HG03457 (cell line): ENCODE data around the gene ANKFN1.
"Not testable (repeated sequence)": the region's sequence is repeated elsewhere in the genome, so short reads cannot be mapped to it uniquely, and the experiment has no call there.

Experiments
- ATAC-seq: cut with Tn5 transposase; IDR thresholded peaks from one replicate; pipeline ENCODE4 v1.9.1; 2021; ENCODE audit warnings: moderate number of reproducible peaks; ENCODE audit not compliant: unreplicated experiment

The ANKFN1 gene

DNA sequence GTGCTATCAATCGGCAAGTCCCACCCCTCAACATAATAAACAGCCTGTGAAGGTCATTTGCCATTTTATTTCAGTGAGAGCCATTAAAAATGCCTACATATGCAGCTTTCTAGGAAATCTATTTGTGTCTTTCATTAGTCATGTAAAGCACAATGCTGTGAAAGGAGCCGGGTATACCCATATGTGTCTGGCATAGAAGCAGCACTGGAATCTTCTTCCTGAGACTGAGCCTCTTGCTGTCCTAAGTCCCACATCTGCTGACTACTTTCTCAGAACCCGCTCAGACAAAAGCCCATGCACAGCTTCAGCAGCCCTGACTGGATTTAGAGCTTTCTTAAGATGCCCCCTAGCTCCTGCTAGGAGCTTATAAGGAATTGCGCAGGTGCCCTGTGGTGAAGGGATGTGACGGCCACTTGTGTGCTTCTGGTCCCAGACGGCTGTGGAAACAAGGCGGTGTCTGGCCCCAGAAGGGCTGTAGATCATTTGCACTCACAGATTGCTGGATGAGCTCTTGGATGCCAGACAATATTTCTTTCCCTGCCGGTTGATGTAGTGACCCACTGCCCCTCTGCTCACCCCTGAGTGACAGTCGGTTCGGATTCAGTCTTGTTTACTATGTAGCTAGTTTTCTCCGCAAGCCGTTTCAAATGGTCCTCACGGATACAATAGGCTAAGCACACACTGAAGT, 172.2 kb downstream of the ANKFN1 start:
- ATAC-seq: no peak

DNA sequence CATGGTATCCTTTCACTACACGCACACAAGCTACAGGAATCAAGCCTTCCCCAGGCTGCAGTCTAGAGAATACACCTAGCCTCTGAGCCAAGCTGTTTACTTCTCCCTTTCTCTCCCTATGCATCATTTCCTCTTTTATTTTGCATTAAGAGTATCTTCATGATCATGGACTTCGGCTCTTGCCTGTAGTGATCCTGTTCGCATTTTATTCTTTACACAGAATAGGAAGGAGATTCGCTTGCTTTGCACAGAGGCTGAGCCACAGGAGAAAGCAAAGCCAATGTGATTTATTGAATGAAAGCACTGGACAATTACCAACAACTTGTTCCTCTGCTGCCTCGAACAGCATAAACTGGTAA, 172.7 kb downstream of the ANKFN1 start:
- no peak for ATAC-seq

GRCh38 chr17:56347639-56348038, 194.4 kb downstream of the ANKFN1 start:
- ATAC-seq: no peak

DNA sequence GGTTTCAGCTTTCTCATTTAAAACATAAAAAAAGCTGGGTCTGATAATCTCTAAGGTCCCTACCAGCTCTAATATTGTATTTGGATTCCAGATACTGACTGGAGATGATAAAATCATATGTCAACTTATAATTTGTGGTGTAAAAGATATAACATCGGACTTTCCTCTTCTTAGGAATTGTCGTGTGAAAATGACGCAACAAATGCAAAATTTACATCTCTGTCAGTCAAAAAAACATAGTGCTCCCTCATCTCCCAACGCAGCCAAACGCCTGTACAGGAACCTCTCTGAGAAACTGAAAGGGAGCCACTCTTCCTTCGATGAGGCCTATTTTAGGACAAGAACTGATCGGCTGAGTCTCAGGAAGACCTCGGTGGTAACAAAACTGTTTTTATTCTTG, 197.3 kb downstream of the ANKFN1 start:
- ATAC-seq: no peak

DNA sequence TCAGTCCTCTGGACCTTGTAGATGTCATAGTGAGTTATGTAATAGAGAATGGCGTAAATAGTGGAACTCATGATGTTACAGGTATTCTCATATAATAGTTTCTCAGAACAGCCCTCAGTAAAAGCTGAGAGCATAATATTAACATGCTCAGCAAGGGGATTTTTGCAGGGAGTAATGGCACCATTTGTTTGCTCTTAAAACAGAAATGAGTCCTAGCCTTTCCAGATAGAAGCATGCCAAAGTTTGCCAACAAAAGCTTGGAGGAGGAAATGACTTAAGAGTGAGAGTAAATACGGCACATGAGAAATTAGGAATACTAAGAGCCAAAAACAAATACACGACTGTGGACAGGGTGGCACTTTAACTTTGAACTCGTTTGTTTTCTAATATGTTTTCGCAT, 198.4 kb downstream of the ANKFN1 start:
- no peak for ATAC-seq

DNA sequence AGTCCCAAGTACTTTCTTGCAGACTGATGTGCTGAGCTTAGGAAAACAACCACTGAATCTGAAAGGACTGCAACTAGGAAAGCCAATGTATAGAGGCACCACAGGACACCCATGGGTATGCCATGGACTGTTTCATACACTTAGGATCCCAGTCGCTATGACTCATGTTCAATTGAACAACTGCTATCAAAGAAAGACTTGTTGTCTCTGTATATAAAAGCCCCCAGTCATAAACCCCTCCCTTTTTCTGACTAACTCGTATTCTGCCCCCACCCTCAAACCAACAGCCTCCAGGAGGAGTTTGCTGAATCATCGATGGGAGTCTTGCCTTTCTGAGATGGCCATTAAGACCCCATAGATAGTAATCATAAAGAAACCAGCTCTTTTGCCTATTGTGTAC, 205.4 kb downstream of the ANKFN1 start:
- ATAC-seq: no peak

DNA sequence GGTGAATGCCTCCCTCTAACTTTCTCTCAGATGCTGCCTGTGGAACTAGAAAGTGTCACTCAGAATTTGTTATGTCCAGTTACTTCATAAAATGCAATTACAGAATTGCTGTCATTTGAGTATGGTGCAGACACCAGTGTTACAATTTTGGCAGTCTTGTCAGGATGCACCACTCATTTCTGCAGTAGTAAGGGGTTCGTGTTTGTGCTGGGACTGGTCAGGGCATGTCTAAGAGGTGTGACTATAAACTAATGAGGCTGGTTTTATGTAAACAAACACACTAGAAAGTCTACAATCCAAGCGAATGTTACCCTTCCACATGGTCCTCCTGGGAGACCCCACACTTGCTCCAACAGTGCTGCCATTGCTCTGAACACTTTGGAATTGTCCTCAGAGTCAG, 206.2 kb downstream of the ANKFN1 start:
- ATAC-seq: no peak

DNA sequence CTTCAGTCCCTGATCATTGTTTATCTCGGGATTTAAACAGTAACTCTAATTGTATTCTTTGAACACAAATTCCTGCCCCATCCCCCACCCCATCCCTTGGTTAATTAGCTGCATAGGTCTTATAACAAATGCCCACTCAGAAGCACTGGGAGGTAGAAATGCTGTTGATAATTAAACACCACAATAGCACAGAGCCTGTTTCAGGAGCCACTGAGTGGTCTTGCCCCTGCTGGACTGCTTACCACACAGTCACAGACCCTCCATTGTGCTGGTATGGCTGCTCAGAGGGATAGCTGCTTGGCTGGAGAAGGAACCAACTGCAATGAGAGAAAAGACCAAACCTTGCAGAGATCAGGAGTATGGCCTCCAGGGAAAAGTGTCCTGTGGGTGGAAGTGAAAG, 214.1 kb downstream of the ANKFN1 start:
- ATAC-seq: no peak

GRCh38 chr17:56373981-56374833, 220.9 kb downstream of the ANKFN1 start:
- no peak for ATAC-seq

- no peak for ATAC-seq
These were observed 236.1 kb downstream of the ANKFN1 start for GRCh38 chr17:56389356-56389755.

- no peak for ATAC-seq
These were observed 239.0 kb downstream of the ANKFN1 start for GRCh38 chr17:56392321-56392720.

GRCh38 chr17:56393156-56393555, 239.9 kb downstream of the ANKFN1 start:
- no peak for ATAC-seq

DNA sequence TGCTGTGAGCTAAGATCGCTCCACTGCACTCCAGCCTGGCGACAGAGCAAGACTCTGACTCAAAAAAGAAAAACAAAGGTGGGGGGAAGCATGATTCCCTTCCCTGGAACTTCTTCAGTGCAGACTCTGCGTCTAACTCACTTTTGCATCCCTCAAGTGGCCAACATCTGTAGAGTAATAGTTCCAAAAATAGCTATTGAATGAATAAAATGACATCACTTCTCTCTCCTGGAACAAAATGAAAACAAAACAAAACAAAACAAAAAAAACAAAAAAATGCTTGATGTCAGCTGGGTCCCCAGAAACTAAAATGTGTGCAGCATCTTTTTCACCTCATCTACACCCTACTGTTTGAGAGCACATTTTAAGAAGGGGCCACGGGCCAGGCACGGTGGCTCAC, 242.5 kb downstream of the ANKFN1 start:
- no peak for ATAC-seq

DNA sequence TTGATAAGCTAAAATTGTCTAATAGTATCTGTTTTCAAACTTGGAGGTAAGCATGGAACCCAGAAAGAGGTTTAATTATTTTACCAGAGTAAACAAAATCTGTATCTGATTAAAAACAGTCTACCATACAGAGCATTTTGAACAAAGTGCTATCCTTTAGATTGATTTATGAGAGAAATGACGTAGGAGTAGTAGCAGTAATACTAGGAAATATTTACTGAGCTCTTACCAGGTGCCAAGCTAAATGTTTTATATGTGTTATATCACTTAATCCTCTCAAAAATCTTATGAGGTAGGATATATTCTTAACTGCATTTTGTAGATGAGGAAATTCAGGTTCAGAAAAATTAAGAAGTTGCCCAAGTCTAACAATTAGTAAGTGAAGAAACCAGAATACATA, 253.8 kb downstream of the ANKFN1 start:
- ATAC-seq: no peak

GRCh38 chr17:56412356-56412755, 259.1 kb downstream of the ANKFN1 start:
- ATAC-seq: not testable (repeated sequence)

GRCh38 chr17:56416682-56417351, 263.5 kb downstream of the ANKFN1 start:
- ATAC-seq: no peak

GRCh38 chr17:56424005-56424404, 270.7 kb downstream of the ANKFN1 start:
- no peak for ATAC-seq

DNA sequence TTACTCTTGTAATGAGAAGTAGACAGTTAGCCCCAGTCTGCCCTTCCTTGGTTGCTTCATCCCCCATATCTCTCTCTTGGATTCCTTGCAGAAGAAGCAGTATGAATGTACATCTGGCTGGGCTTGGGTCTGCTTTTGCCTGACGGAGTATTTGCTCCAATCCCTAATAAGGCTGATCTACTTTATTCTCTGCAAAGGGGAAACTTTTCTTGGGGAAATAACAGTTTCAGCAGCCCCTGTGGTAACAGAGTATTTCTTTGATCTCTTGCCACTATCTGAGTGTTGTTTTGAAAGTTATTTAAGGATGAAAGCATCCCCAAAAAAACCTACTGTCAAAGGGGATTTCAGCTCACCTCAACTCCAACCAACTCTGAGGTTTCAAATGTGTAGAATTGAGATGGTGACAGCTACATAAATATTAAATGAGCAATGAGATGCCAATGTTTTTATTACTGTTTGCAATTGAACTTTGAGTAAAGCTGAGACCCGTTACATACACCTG, 271.3 kb downstream of the ANKFN1 start:
- no peak for ATAC-seq

DNA sequence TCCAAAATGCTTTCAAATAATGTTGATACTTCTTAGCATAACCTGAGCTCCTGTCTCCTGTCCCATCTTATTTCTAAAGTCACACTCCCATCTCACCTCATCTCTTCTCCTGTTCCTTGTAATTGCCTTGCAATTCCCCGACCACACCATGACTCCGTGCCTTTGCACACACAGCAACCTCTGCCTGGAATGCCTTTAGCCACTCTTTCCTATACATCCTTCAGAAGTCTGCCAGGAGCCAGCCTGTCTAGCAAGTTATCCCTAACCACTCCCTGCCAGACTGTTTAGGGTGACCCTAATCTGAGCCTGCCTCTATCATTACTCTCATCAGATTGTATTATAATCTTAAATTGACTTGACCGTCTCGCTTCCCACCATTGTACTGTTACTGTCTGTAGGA, 272.2 kb downstream of the ANKFN1 start:
- ATAC-seq: no peak

GRCh38 chr17:56426901-56427300, 273.6 kb downstream of the ANKFN1 start:
- ATAC-seq: no peak

GRCh38 chr17:56431736-56432135, 278.5 kb downstream of the ANKFN1 start:
- ATAC-seq: no peak

DNA sequence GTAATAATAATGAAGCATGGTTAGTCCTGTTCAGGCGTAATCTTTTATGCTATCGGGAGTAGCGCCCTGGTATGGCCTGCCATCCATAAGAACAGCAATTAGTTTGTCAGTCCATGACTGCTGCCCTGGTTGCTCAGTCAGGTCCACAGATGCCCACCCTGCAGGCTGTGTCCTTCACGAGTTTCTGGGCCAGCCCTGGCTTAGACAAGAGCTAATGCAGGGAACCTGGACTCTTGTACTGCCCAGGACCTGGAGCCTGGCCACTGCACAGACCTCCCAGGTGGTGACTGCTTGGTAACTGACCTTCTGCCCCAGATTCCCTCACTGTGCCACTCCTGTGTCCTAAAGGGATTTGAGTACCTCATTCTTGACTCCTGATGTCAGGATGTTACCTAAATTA, 279.2 kb downstream of the ANKFN1 start:
- ATAC-seq: no peak
